Activated CD8-positive, alpha-beta T cell treated with anti-CD3 and anti-CD28 coated beads, Interleukin-2, amount 10 ng/mL, durations not matched to agents 7 days and 5 days (primary cell): ENCODE results near the gene PRPF6. TPM values are rescaled to one million over a fixed set of nuclear protein-coding genes. Genes with fewer than 3 reads are reported as not detected.

ENCODE experiments used
- ATAC-seq: fragments of 150-1000 bp; cut with Tn5 transposase; one replicate; pipeline ENCODE4 v1.10.0; 2021; ENCODE audit warnings: moderate library complexity
- CTCF ChIA-PET: fragments of 350-600 bp; sonication (Branson Sonifier 250); formaldehyde crosslinking; loops from one replicate; lab custom pipeline; 2021; ENCODE audit warnings: antibody characterized with exemption; lab: Charles Lee
- POLR2A ChIA-PET: fragments of 350-600 bp; sonication (Branson Sonifier 250); formaldehyde crosslinking; loops from one replicate; lab custom pipeline; 2021; ENCODE audit warnings: antibody characterized with exemption; lab: Charles Lee
- DNase-seq: peaks from one replicate; pipeline ENCODE4 v3.0.0-alpha.2; 2020
- H3K27ac Mint-ChIP-seq: one replicate; pipeline ENCODE4 v1.8.0; 2021; ENCODE audit warnings: mild to moderate bottlenecking, mixed read lengths
- H3K27me3 Mint-ChIP-seq: one replicate; pipeline ENCODE4 v1.8.0; 2021; ENCODE audit warnings: low read depth, mixed read lengths
- H3K36me3 Mint-ChIP-seq: one replicate; pipeline ENCODE4 v1.8.0; 2021; ENCODE audit warnings: low read depth, mixed read lengths
- H3K4me1 Mint-ChIP-seq: one replicate; pipeline ENCODE4 v1.8.0; 2021; ENCODE audit warnings: low read depth, mixed read lengths
- H3K4me3 Mint-ChIP-seq: one replicate; pipeline ENCODE4 v1.8.0; 2021; ENCODE audit warnings: mild to moderate bottlenecking, mixed read lengths
- H3K9me3 Mint-ChIP-seq: one replicate; pipeline ENCODE4 v1.8.0; 2022; ENCODE audit warnings: mixed read lengths; ENCODE audit not compliant: insufficient read depth
- total RNA-seq, 2 experiments: library from RNA; stranded (reverse); gene quantifications; one replicate each; pipeline ENCODE4 v1.2.3, GENCODE V29; 2021

Gene PRPF6
- 10 to 100 TPM; 64.7 to 68.3 TPM for total RNA-seq

DNA sequence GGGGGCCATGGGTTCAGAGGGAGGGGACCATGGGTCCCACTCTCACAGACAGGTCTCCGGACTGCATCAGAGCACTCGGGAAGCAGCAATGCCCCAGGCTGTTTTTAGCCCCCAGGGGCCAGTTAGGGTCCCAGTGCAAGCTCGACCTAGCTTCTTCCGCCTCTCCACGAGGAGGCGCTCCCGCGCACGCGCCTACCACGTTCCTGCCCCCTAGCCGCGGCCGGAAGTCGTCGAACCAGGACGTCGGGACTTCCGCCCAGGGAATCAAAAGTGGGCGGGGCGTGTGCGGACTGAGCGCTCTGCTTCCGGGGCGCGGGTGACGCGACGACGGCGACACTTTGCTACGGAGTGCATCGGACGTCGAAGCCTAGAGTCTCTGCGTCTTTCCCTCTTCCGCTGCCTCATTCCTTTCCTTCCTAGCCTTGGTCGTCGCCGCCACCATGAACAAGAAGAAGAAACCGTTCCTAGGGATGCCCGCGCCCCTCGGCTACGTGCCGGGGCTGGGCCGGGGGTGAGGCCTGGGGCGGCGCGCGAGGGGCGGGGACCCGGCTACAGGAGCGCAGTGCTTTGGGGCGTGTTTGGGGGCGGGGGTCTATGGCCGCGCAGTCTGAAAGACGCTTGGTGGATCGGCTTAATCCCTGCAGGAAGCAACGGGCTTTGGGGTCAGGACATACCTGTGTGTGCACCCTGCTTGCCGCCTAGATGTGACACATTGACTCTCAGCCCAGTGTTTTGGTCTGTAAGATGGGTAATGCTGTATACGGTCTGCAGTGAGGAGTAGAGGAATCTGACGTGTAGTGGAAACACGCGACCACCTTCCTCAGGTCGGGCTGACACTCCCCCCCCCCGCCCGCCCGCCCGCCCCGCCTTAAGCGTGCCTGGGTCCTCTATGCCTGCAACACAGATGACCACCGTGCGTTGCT lies at the start of gene PRPF6:
Gene PRPF6 (plus strand): TSS at position 327 of the 923 bp plus-strand sequence. CDS start 114 bp downstream, at position 441.
- CTCF ChIA-PET, result interaction anchor here (0.7 to 4.4 kb wide), 28 partner anchors 12 to 276 kb away, joined by 3 to 197 read pairs (median 5); partner anchors contain the start of genes C20orf204, OPRL1, RGS19 and TCEA2
- Mint-ChIP-seq H3K27ac (peak within 1 kb of the TSS; percentile 95), H3K9me3 (no peaks in the 10 kb centered on the region), H3K4me1 (peaks cover 61% of the 10 kb centered on the region), H3K36me3 (peaks cover 39% of the 10 kb centered on the region), H3K4me3 (peak within 1 kb of the TSS; percentile 87), H3K27me3 (no peaks in the 10 kb centered on the region)
- peak; percentile 70 for ATAC-seq
- POLR2A ChIA-PET, result interaction anchor here (0.6 to 4.0 kb wide), 9 partner anchors 8 to 243 kb away, joined by 3 to 77 read pairs (median 3); partner anchors contain the start of genes C20orf204, TPD52L2 and UCKL1
- DNase-seq, result peak; percentile 98

DNA sequence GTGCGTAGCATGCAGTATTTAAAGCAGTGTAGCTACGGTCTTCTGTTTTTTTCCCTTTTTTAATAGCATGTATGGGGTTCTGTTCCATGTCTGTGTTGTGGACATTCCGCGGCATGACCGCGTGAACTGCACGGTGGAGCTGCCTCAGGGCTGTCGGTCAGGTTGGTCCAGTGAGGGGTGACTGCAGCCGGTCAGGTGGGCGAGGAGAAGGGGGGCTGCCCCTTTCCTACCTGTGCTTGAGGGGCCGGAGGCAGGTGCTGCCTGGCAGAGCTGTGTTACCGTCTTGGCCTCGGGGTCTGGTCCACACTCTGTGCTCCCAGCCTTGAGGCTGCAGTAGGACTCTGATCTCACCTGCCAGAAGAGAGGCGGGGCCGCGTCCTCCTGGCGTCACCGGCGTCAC lies 49.2 kb upstream of the PRPF6 start:
- ChIA-PET CTCF (interaction anchor here (1.4 kb wide), 1 partner anchor 107 kb away, joined by 4 read pairs; no protein-coding TSS in a partner anchor), POLR2A (no interaction called here)
- no peaks in the 10 kb centered on the region for H3K27me3 Mint-ChIP-seq
- DNase-seq, result no peak
- no peak overlapping the region for H3K27ac Mint-ChIP-seq
- peaks cover 62% of the 10 kb centered on the region for H3K36me3 Mint-ChIP-seq
- H3K4me1 Mint-ChIP-seq, result no peaks in the 10 kb centered on the region
- no peaks in the 10 kb centered on the region for H3K9me3 Mint-ChIP-seq
- no peak for ATAC-seq
- H3K4me3 Mint-ChIP-seq, result no peak overlapping the region

DNA sequence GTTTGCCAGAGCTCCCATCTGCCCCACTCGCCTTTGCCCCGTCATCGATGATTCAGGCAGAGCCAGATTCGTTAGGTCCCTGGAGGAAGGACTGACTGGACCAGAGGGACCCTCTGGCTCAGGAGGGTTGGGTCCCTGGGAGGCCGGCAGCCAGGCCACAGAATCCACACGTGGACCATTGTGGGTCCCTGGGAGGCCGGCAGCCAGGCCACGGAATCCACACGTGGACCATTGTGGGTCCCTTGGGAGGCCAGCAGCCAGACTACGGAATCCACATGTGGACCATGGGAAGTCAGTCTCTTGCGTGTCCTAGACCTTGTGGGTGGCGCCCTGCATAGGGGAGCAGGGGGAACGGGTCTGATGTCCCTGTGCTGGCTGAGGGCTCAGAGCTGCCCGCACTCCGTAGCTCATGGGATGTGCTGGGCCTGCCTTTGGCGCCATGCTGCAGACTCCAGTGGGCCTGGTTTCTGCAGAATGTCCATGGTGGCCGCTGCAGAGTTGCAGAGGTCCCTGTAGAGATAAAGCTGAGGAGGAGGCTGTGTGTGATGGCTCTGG lies 48.2 kb upstream of the PRPF6 start:
- no peak overlapping the region for H3K4me3 Mint-ChIP-seq
- no peak overlapping the region for H3K27ac Mint-ChIP-seq
- no peaks in the 10 kb centered on the region for H3K9me3 Mint-ChIP-seq
- no peaks in the 10 kb centered on the region for H3K4me1 Mint-ChIP-seq
- H3K36me3 Mint-ChIP-seq, result peaks cover 61% of the 10 kb centered on the region
- ATAC-seq (no peak), DNase-seq (no peak)
- no peaks in the 10 kb centered on the region for H3K27me3 Mint-ChIP-seq
- ChIA-PET CTCF (interaction anchor here (0.8 to 1.4 kb wide), 2 partner anchors 106 to 395 kb away, joined by 3 to 4 read pairs; partner anchors contain the start of gene PTK6), POLR2A (interaction anchor here (0.6 kb wide), 1 partner anchor 135 kb away, joined by 3 read pairs; no protein-coding TSS in a partner anchor)

DNA sequence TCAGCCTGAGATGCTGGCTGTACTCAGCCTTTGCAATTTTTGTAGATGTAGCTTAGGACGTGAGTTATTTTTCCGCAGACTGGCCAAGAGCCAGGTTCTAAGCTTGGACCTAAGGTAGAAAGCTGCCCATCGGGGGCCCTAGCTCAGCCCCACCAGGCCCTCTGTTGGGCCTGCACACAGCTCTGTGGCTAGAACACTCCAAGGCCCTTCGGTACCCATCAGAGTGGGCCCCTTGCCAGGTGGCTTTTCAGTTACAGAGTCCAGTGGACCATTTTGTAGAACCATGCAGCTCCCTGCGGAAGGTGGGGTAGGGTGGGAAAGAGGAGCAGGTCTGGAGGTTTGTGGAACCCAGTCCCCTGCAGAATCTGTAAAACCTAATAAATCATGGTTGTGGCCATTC lies 47.3 kb upstream of the PRPF6 start:
- peaks cover 58% of the 10 kb centered on the region for H3K36me3 Mint-ChIP-seq
- ATAC-seq (no peak), DNase-seq (no peak)
- H3K4me3 Mint-ChIP-seq, result no peak overlapping the region
- H3K27me3 Mint-ChIP-seq, result no peaks in the 10 kb centered on the region
- POLR2A ChIA-PET, result interaction anchor here (0.6 kb wide), 1 partner anchor 134 kb away, joined by 3 read pairs; no protein-coding TSS in a partner anchor
- CTCF ChIA-PET, result no interaction called here
- H3K4me1 Mint-ChIP-seq, result no peaks in the 10 kb centered on the region
- no peaks in the 10 kb centered on the region for H3K9me3 Mint-ChIP-seq
- no peak overlapping the region for H3K27ac Mint-ChIP-seq

GRCh38 chr20:63934271-63935068 lies 46.5 kb upstream of the PRPF6 start:
- ATAC-seq (no peak), DNase-seq (no peak)
- peaks cover 51% of the 10 kb centered on the region for H3K36me3 Mint-ChIP-seq
- no peak overlapping the region for H3K27ac Mint-ChIP-seq
- H3K27me3 Mint-ChIP-seq, result no peaks in the 10 kb centered on the region
- POLR2A ChIA-PET, result interaction anchor here (1.0 kb wide), 1 partner anchor 413 kb away, joined by 3 read pairs; no protein-coding TSS in a partner anchor
- no peak overlapping the region for H3K4me3 Mint-ChIP-seq
- no peaks in the 10 kb centered on the region for H3K4me1 Mint-ChIP-seq
- CTCF ChIA-PET, result no interaction called here
- H3K9me3 Mint-ChIP-seq, result no peaks in the 10 kb centered on the region

- CTCF ChIA-PET, result no interaction called here
- H3K9me3 Mint-ChIP-seq, result no peaks in the 10 kb centered on the region
These were observed 45.5 kb upstream of the PRPF6 start for GRCh38 chr20:63935447-63935846.

DNA sequence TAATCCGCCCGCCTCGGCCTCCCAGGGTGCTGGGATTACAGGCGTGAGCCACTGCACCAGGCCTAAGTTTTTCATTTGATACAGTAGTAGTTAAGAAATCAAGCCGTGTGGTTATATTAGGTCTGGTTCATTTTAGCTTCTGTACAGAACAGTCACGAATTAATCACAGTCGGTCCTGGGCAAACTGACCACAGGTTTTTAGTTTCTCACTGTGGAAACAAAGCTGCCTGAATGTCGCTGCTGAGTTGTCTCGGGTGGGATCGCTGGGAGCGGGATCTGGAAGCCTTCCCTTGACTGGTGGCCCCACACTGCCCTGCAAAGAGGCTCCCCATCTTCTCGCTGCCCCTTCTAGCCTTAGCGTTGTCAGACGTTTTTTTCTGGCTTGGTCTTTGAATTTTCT lies 43.3 kb upstream of the PRPF6 start:
- H3K4me1 Mint-ChIP-seq, result peaks cover 16% of the 10 kb centered on the region
- H3K27me3 Mint-ChIP-seq, result no peaks in the 10 kb centered on the region
- no peak for ATAC-seq
- H3K4me3 Mint-ChIP-seq, result no peak overlapping the region
- H3K36me3 Mint-ChIP-seq, result peaks cover 40% of the 10 kb centered on the region
- ChIA-PET POLR2A (no interaction called here), CTCF (no interaction called here)
- DNase-seq, result no peak
- no peak overlapping the region for H3K27ac Mint-ChIP-seq
- H3K9me3 Mint-ChIP-seq, result no peaks in the 10 kb centered on the region

More at GRCh38 chr20:63935447-63935846, 45.5 kb upstream of the PRPF6 start:
- Mint-ChIP-seq H3K4me1 (no peaks in the 10 kb centered on the region), H3K27ac (peak overlapping the region; percentile 45), H3K27me3 (no peaks in the 10 kb centered on the region), H3K36me3 (peaks cover 50% of the 10 kb centered on the region), H3K4me3 (no peak overlapping the region)
- no peak for ATAC-seq
- POLR2A ChIA-PET, result interaction anchor here (1.0 kb wide), 1 partner anchor 414 kb away, joined by 3 read pairs; no protein-coding TSS in a partner anchor
- no peak for DNase-seq

DNA sequence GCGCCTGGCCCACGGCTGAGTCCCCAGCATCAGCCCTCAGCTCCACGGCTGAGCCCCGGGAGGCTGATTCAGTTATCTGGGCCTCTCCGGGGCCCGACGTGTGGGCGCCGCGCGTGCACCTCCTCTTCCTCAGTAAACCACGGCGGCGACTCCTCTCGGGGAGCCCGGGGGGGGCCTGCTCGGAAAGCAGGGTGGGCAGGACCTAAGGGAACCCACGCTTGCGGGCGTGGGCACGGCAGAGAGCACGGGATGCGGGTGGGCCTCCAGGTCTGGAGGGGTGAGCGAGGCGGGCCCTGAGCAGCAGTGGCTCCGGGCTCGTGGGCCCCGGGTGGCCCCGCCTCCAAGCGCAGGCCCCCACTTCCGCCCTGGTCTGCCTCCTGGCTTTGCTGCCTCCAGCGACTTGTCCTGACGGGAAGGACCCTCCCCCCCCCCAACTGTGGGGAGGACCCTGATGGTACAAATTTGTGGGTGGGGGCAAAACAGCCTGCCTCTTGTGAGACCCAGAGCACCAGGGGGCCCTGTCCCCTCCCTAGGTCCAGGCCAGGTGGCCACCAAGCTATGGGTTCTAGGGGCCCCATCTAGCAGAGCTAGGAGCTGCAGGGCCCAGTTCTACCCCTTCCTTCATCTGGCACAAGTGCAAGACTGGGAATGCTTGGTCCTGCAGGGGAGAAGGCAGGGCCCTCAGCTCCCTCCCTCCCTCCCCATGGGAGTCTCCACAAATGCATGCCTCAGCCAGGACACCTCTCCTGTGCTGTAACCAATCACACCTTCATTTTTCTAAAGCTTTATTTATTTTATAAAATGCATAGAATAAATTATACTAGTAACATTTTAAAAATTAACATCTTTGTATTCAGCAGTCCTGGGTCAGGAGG lies 41.6 kb upstream of the PRPF6 start:
- no peak overlapping the region for H3K27ac Mint-ChIP-seq
- no peak overlapping the region for H3K4me3 Mint-ChIP-seq
- ChIA-PET CTCF (interaction anchor here (0.7 kb wide), 1 partner anchor 28 kb away, joined by 4 read pairs; no protein-coding TSS in a partner anchor), POLR2A (interaction anchor here (1.0 kb wide), 1 partner anchor 418 kb away, joined by 3 read pairs; no protein-coding TSS in a partner anchor)
- DNase-seq (no peak), ATAC-seq (no peak)
- H3K4me1 Mint-ChIP-seq, result peaks cover 17% of the 10 kb centered on the region
- H3K27me3 Mint-ChIP-seq, result no peaks in the 10 kb centered on the region
- peaks cover 39% of the 10 kb centered on the region for H3K36me3 Mint-ChIP-seq
- no peaks in the 10 kb centered on the region for H3K9me3 Mint-ChIP-seq

DNA sequence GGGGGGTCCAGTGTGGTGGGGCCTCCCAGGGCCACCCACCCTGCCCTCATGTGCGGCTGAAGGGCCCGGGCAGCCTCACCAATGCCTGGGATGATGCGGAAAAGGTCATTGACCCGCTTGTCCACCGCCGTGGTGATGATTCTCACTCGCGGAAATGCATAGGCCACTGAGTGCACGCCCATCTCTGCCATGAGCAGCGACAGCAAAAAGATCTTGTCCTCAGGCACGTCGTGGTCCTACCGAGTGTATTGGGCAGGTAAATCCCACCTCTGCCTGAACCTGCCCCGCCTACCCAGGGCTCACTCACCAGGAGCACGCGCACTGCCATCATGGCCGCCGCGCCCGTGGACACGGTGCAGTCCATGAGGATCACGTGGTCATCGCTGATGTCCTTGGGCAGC lies 40.9 kb upstream of the PRPF6 start:
- ATAC-seq (no peak), DNase-seq (no peak)
- peaks cover 36% of the 10 kb centered on the region for H3K36me3 Mint-ChIP-seq
- no peak overlapping the region for H3K4me3 Mint-ChIP-seq
- no peaks in the 10 kb centered on the region for H3K27me3 Mint-ChIP-seq
- no peak overlapping the region for H3K27ac Mint-ChIP-seq
- H3K4me1 Mint-ChIP-seq, result peaks cover 17% of the 10 kb centered on the region
- ChIA-PET CTCF (interaction anchor here (0.7 kb wide), 1 partner anchor 28 kb away, joined by 4 read pairs; no protein-coding TSS in a partner anchor), POLR2A (interaction anchor here (1.0 kb wide), 1 partner anchor 419 kb away, joined by 3 read pairs; no protein-coding TSS in a partner anchor)
- no peaks in the 10 kb centered on the region for H3K9me3 Mint-ChIP-seq

GRCh38 chr20:63940472-63941266 lies 40.3 kb upstream of the PRPF6 start:
- ChIA-PET POLR2A (no interaction called here), CTCF (no interaction called here)
- Mint-ChIP-seq H3K4me3 (peak overlapping the region; percentile 36), H3K36me3 (peaks cover 36% of the 10 kb centered on the region), H3K27ac (peak overlapping the region; percentile 93), H3K27me3 (no peaks in the 10 kb centered on the region), H3K9me3 (no peaks in the 10 kb centered on the region), H3K4me1 (peaks cover 17% of the 10 kb centered on the region)
- DNase-seq (no peak), ATAC-seq (no peak)
